ENCODE measurements around the gene CTNNA3. TPM values are rescaled to one million over a fixed set of nuclear protein-coding genes. Genes with fewer than 3 reads are reported as not detected.

Gene CTNNA3
- total RNA-seq, 1 experiment from 2014 or later = 0.85 TPM

- Histone ChIP-seq H3K9me3 (ENCODE audit: control insufficient read depth, insufficient read depth, low read depth, low read length) (no peaks in the 10 kb centered on the region), H3K36me3 (ENCODE audit: control insufficient read depth, insufficient read depth, low read length) (no peaks in the 10 kb centered on the region; the same call in 1 of the 2 replicates), H3K27ac (ENCODE audit: low read length) (no peak overlapping the region), H3K4me3 (ENCODE audit: low read depth in 2 of 2, low read length in 2 of 2) (no peak overlapping the region), H3K4me1 (ENCODE audit: control insufficient read depth, insufficient read depth, low read length) (no peaks in the 10 kb centered on the region), H3K27me3 (ENCODE audit: control insufficient read depth, insufficient read depth, low read length) (no peaks in the 10 kb centered on the region)
- intact Hi-C loops (cut with micrococcal nuclease; ENCODE audit: unreplicated experiment) = no loop called here
- POLR2A ChIA-PET = no interaction called here
- in situ Hi-C loops (cut with HindIII; ENCODE audit: low pct_unique_long_range_greater_than_20kb, low sequenced_read_pairs) = no loop called here
- ATAC-seq (no peak), DNase-seq (ENCODE audit: low read depth, low spot score) (no peak)
- TF ChIP-seq SIN3A (IDR thresholded peaks at IDR 0.05; ENCODE audit: borderline replicate concordance, insufficient read depth, low read depth, low read length) (no peak), REST (IDR thresholded peaks at IDR 0.05; ENCODE audit: insufficient read depth in 1 of 2, low read depth in 2 of 2, low read length in 1 of 2) (no peak), CTCF (IDR thresholded peaks at IDR 0.05) (no peak), TCF7L2 (IDR thresholded peaks at IDR 0.05; ENCODE audit: low read depth, low read length) (no peak)
- CTCF ChIA-PET = no interaction called here
- no TSS peak for BruUV-seq (replicated peaks)
Observed at GRCh38 chr10:66148312-66148711, 1547.7 kb downstream of the CTNNA3 start.

GRCh38 chr10:66144016-66144415, 1552.0 kb downstream of the CTNNA3 start:
- intact Hi-C loops (cut with micrococcal nuclease; ENCODE audit: unreplicated experiment) = no loop called here
- Histone ChIP-seq H3K27me3 (ENCODE audit: control insufficient read depth, insufficient read depth, low read length) (no peaks in the 10 kb centered on the region), H3K9me3 (ENCODE audit: control insufficient read depth, insufficient read depth, low read depth, low read length) (no peaks in the 10 kb centered on the region), H3K27ac (ENCODE audit: low read length) (no peak overlapping the region), H3K4me1 (ENCODE audit: control insufficient read depth, insufficient read depth, low read length) (no peaks in the 10 kb centered on the region), H3K36me3 (ENCODE audit: control insufficient read depth, insufficient read depth, low read length) (no peaks in the 10 kb centered on the region), H3K4me3 (ENCODE audit: low read depth in 2 of 2, low read length in 2 of 2) (no peak overlapping the region)
- ATAC-seq = no peak
- TF ChIP-seq POLR2AphosphoS5 (IDR thresholded peaks at IDR 0.05; ENCODE audit: low read depth, low read length) (no peak), REST (IDR thresholded peaks at IDR 0.05; ENCODE audit: insufficient read depth in 1 of 2, low read depth in 2 of 2, low read length in 1 of 2) (no peak), SIN3A (IDR thresholded peaks at IDR 0.05; ENCODE audit: borderline replicate concordance, insufficient read depth, low read depth, low read length) (no peak), TCF7L2 (IDR thresholded peaks at IDR 0.05; ENCODE audit: low read depth, low read length) (no peak), CTCF (IDR thresholded peaks at IDR 0.05) (no peak)
- no TSS peak for BruUV-seq (replicated peaks)
- in situ Hi-C loops (cut with HindIII; ENCODE audit: low pct_unique_long_range_greater_than_20kb, low sequenced_read_pairs) = no loop called here
- POLR2A ChIA-PET = no interaction called here
- CTCF ChIA-PET = no interaction called here
- no peak for DNase-seq (ENCODE audit: low read depth, low spot score)
